GM12878 (cell line): ENCODE measurements around the gene DPEP1. TPM values are rescaled to one million over a fixed set of nuclear protein-coding genes. Genes with fewer than 3 reads are reported as not detected.
A peak's percentile ranks its signal among the peaks of the same experiment; 100 is the strongest.

ENCODE experiments used
- ATAC-seq: fragments of 200-7000 bp; cut with Tn5 transposase; 3 replicates; pipeline ENCODE4 v1.9.1; 2020; ENCODE audit warnings: mild to moderate bottlenecking, moderate library complexity
- BruUV-seq: library from RNA; stranded (reverse); fragments of 400-500 nt; replicated peaks from 2 replicates; lab custom pipeline; 2021; lab: Mats Ljungman, UMichigan
- CTCF ChIA-PET: fragments of 300-600 bp; sonication (Branson Sonifier 250); formaldehyde crosslinking; extraction: SDS; loops from one replicate; lab custom pipeline; 2021; ENCODE audit warnings: inconsistent platforms; lab: Yijun Ruan, JAX
- POLR2A ChIA-PET: fragments of 350-600 bp; formaldehyde crosslinking; extraction: SDS; loops from one replicate; lab custom pipeline; 2021; ENCODE audit warnings: inconsistent platforms; lab: Charles Lee
- RAD21 ChIA-PET: fragments of 300-600 bp; sonication (Branson Sonifier 250); formaldehyde crosslinking; loops from one replicate; lab custom pipeline; 2023; ENCODE audit warnings: antibody characterized with exemption; ENCODE audit not compliant: unreplicated experiment; lab: Charles Lee
- SMC1A ChIA-PET: fragments of 300-600 bp; sonication (Branson Sonifier 250); formaldehyde crosslinking; loops from one replicate; lab custom pipeline; 2023; ENCODE audit not compliant: unreplicated experiment, uncharacterized antibody; lab: Charles Lee
- DNase-seq: peaks from one replicate; pipeline ENCODE4 v3.0.0-alpha.2; 2011; ENCODE audit warnings: low read depth, low spot score
- FAIRE-seq: peaks from 3 replicates; lab custom pipeline; 2011; peaks lifted over from hg19 to GRCh38; lab: Jason Lieb, UNC
- H2AFZ ChIP-seq: 2 replicates; pipeline ENCODE4 v1.6.0; 2011; ENCODE audit warnings: low read depth, low read length, control low read depth; ENCODE audit not compliant: control insufficient read depth
- H3K27ac ChIP-seq: 2 replicates; pipeline ENCODE4 v1.5.1; 2011; ENCODE audit warnings: control low read depth; ENCODE audit not compliant: control insufficient read depth, insufficient read depth
- H3K27me3 ChIP-seq, 2 experiments: replicated peaks in 1 of 2; 2 replicates each; pipeline versions ENCODE4 v1.6.0 to v1.6.1; 2011; ENCODE audit warnings: low read length in 1 of 2; ENCODE audit not compliant: control insufficient read depth in 2 of 2, insufficient read depth in 2 of 2
- H3K36me3 ChIP-seq, 2 experiments: 2 replicates each; pipeline ENCODE4 v1.5.1; 2011; ENCODE audit warnings: low read length in 1 of 2; ENCODE audit not compliant: control insufficient read depth in 2 of 2, insufficient read depth in 2 of 2
- H3K4me1 ChIP-seq: 2 replicates; pipeline ENCODE4 v1.6.1; 2011; ENCODE audit warnings: mild to moderate bottlenecking, low read length, moderate library complexity, mixed read lengths; ENCODE audit not compliant: control insufficient read depth, insufficient read depth
- H3K4me2 ChIP-seq: 2 replicates; pipeline ENCODE4 v1.6.0; 2011; ENCODE audit warnings: control low read depth; ENCODE audit not compliant: control insufficient read depth, insufficient read depth
- H3K4me3 ChIP-seq: fragments of 200-600 bp; sonication (generic); 2 replicates; pipeline ENCODE4 v1.5.1; 2016
- H3K79me2 ChIP-seq: 2 replicates; pipeline ENCODE4 v1.6.0; 2011; ENCODE audit warnings: low read length; ENCODE audit not compliant: control insufficient read depth, insufficient read depth
- H3K9ac ChIP-seq: 2 replicates; pipeline ENCODE4 v1.8.0; 2011; ENCODE audit warnings: low read length, control low read depth, mixed read lengths; ENCODE audit not compliant: control insufficient read depth, insufficient read depth
- H3K9me3 ChIP-seq: replicated peaks from 3 replicates; pipeline ENCODE4 v1.5.1; 2011; ENCODE audit warnings: mild to moderate bottlenecking, low read length; ENCODE audit not compliant: control insufficient read depth, insufficient read depth
- H4K20me1 ChIP-seq: 2 replicates; pipeline ENCODE4 v1.6.0; 2011; ENCODE audit not compliant: control insufficient read depth, insufficient read depth
- GABPA ChIP-seq: IDR thresholded peaks from 2 replicates; pipeline ENCODE4 v1.6.1; 2014; ENCODE audit warnings: antibody characterized with exemption, low read depth, mild to moderate bottlenecking, inconsistent platforms
- MTA2 ChIP-seq: fragments of 450-650 bp; IDR thresholded peaks from 2 replicates; pipeline ENCODE4 v1.6.1; 2016; ENCODE audit warnings: low read depth, mild to moderate bottlenecking, moderate library complexity
- NFYA ChIP-seq: IDR thresholded peaks from 2 replicates; pipeline ENCODE4 v1.6.1; 2011; ENCODE audit warnings: low read depth, mild to moderate bottlenecking, low read length, improper control_type of control experiment, borderline replicate concordance
- POLR2AphosphoS2 ChIP-seq: IDR thresholded peaks from 2 replicates; pipeline ENCODE4 v1.6.1; 2011; ENCODE audit warnings: low read depth, mild to moderate bottlenecking, low read length, improper control_type of control experiment, moderate library complexity
- RCOR1 ChIP-seq: conservative IDR thresholded peaks from 2 replicates; pipeline ENCODE4 v1.6.1; 2012; ENCODE audit warnings: low read depth, low read length, improper control_type of control experiment
- SMAD5 ChIP-seq: IDR thresholded peaks from 2 replicates; pipeline ENCODE4 v1.6.1; 2016; ENCODE audit warnings: antibody characterized with exemption, low read depth
- TARDBP ChIP-seq: IDR thresholded peaks from 2 replicates; pipeline ENCODE4 v1.6.1; 2016; ENCODE audit warnings: borderline replicate concordance
- ZNF24 ChIP-seq: fragments of 450-650 bp; IDR thresholded peaks from 2 replicates; pipeline ENCODE4 v1.6.1; 2017; ENCODE audit warnings: antibody characterized with exemption, mild to moderate bottlenecking
- WGBS: methylation state at CpG from one replicate; pipeline ENCODE4 v1.1.6; 2016; ENCODE audit warnings: low lambda C conversion rate; ENCODE audit not compliant: insufficient replicate concordance, insufficient coverage; ENCODE audit errors: missing lambda C conversion rate; 5-methylcytosine and 5-hydroxymethylcytosine counted together
- in situ Hi-C: fragments of 300-500 bp; cut with MboI; formaldehyde crosslinking; loops from 9 replicates; pipeline ENCODE4 v1.14.3; 2018; ENCODE audit warnings: mixed read lengths
- intact Hi-C: fragments of 100-400 bp; cut with micrococcal nuclease; formaldehyde crosslinking; loops from one replicate; pipeline ENCODE4 v1.14.2; 2022; ENCODE audit not compliant: unreplicated experiment
- polyA plus RNA-seq, 11 experiments: library from polyadenylated mRNA; depleted of rRNA in 4 of 11; unstranded in 6 of 11; stranded (reverse) in 5 of 11; fragments of >200 nt; fragmentation: Nextera tagmentation in 4 of 11; fragmentation: Illumina TruSeq in 1 of 11; extraction: Ambion mirVana in 4 of 11; extraction: Trizol in 1 of 11; gene quantifications; 1 replicate in 1 of 11; 2 replicates in 10 of 11; pipeline versions ENCODE4 v1.2.1 to v1.2.3, GENCODE V29; 2011 to 2016; ENCODE audit warnings: inconsistent platforms in 2 of 11, missing spikeins in 2 of 11, low read depth in 1 of 11
- total RNA-seq, 4 experiments: library from RNA; depleted of rRNA in 3 of 4; stranded (reverse); fragments of >200 nt in 3 of 4; fragmentation: Illumina TruSeq in 1 of 4; extraction: Trizol in 1 of 4; gene quantifications; 2 replicates each; pipeline versions ENCODE4 v1.2.1 to v1.2.3, GENCODE V29; 2013 to 2021
- TF ChIP-seq, protein P1 (sequence below): fragments of 450-650 bp; IDR thresholded peaks from 2 replicates; pipeline ENCODE4 v1.6.1; 2017; ENCODE audit warnings: mild to moderate bottlenecking, moderate library complexity
- TF ChIP-seq, protein P2 (sequence below): fragments of 450-650 bp; IDR thresholded peaks from 2 replicates; pipeline ENCODE4 v1.6.1; 2014; ENCODE audit warnings: mild to moderate bottlenecking
- TF ChIP-seq, protein P3 (sequence below): IDR thresholded peaks from 2 replicates; pipeline ENCODE4 v1.6.1; 2012; ENCODE audit warnings: low read depth, low read length, improper control_type of control experiment

The DPEP1 gene
- total and polyA plus RNA-seq, 10 of the 15 experiments (the other 5 are each of a cell fraction or from before 2014, with no cell fraction given) = not detected

DNA sequence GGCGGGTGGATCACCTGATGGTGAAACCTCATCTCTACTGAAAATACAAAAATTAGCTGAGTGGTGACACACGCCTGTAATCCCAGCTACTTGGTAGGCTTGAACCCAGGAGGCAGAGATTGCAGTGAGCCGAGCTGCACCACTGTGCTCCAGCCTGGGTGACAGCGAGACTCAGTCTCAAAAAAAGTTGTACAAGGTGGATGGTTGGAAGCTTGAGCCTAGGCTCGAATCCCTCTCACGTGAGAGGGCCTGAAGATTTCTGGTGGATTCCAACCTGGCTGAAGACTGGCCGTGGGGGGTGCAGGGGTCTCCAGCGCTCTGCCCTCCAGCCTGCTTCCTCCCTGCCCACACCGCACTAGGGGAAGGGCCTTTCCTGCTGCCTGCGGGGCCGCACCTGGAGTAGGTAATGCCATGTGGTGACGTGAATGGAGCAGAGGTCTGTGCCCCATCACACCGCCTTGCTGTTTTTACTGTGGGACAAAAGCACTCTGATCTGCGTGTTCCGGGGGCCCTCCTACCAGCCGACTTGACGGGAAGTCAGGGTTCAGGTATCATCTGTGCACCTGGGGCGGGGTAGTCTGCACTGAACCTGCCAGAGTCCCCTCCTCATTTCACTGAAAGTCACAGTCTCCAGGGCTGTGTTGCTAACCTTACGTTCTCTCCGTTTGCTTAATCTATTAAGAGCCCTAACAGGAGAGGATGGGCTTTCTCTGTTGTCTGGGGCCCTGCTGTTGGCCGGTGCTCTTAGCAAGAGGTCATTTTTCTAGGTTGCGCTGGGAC lies 48.8 kb upstream of the DPEP1 start (continued):
- TF ChIP-seq, protein P1, sequence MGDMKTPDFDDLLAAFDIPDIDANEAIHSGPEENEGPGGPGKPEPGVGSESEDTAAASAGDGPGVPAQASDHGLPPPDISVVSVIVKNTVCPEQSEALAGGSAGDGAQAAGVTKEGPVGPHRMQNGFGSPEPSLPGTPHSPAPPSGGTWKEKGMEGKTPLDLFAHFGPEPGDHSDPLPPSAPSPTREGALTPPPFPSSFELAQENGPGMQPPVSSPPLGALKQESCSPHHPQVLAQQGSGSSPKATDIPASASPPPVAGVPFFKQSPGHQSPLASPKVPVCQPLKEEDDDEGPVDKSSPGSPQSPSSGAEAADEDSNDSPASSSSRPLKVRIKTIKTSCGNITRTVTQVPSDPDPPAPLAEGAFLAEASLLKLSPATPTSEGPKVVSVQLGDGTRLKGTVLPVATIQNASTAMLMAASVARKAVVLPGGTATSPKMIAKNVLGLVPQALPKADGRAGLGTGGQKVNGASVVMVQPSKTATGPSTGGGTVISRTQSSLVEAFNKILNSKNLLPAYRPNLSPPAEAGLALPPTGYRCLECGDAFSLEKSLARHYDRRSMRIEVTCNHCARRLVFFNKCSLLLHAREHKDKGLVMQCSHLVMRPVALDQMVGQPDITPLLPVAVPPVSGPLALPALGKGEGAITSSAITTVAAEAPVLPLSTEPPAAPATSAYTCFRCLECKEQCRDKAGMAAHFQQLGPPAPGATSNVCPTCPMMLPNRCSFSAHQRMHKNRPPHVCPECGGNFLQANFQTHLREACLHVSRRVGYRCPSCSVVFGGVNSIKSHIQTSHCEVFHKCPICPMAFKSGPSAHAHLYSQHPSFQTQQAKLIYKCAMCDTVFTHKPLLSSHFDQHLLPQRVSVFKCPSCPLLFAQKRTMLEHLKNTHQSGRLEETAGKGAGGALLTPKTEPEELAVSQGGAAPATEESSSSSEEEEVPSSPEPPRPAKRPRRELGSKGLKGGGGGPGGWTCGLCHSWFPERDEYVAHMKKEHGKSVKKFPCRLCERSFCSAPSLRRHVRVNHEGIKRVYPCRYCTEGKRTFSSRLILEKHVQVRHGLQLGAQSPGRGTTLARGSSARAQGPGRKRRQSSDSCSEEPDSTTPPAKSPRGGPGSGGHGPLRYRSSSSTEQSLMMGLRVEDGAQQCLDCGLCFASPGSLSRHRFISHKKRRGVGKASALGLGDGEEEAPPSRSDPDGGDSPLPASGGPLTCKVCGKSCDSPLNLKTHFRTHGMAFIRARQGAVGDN = no peak
- TF ChIP-seq TARDBP = 0 out of 2 replicates have a peak, but pooled peaks have one; percentile 21
- TF ChIP-seq GABPA = 0 out of 2 replicates have a peak, but pooled peaks have one; percentile 27
- TF ChIP-seq POLR2AphosphoS2 = peak; percentile 73
- TF ChIP-seq, protein P2, sequence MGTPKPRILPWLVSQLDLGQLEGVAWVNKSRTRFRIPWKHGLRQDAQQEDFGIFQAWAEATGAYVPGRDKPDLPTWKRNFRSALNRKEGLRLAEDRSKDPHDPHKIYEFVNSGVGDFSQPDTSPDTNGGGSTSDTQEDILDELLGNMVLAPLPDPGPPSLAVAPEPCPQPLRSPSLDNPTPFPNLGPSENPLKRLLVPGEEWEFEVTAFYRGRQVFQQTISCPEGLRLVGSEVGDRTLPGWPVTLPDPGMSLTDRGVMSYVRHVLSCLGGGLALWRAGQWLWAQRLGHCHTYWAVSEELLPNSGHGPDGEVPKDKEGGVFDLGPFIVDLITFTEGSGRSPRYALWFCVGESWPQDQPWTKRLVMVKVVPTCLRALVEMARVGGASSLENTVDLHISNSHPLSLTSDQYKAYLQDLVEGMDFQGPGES = no peak

DNA sequence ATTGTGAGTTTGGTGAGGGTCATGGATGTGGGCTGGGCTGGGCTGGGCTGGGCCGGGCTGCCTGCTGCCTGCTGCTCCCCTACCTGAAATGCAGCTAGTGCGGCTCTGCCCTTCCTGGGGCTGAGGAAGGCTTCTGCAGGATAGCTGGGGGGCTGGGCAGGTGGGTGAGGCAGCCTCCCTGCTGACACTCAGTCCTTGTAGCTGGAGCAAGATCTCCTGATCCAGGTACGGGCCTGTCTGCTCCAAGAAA lies 48.3 kb upstream of the DPEP1 start:
- RAD21 ChIA-PET = no interaction called here
- in situ Hi-C loops = no loop called here
- peak overlapping the region; percentile 80 for H3K4me2 ChIP-seq
- H3K4me3 ChIP-seq = peak overlapping the region; percentile 89; the same call in 1 of the 2 replicates
- peaks cover 22 to 25% of the 10 kb centered on the region in 2 experiments for H3K36me3 ChIP-seq
- TF ChIP-seq MTA2 = no peak
- peak; percentile 83; the same call in 1 of the 2 replicates for TF ChIP-seq SMAD5
- TF ChIP-seq RCOR1 = no peak
- TF ChIP-seq TARDBP = 0 out of 2 replicates have a peak, but pooled peaks have one; percentile 10
- TF ChIP-seq ZNF24 = no peak
- TF ChIP-seq NFYA = no peak
- TF ChIP-seq, protein P3, sequence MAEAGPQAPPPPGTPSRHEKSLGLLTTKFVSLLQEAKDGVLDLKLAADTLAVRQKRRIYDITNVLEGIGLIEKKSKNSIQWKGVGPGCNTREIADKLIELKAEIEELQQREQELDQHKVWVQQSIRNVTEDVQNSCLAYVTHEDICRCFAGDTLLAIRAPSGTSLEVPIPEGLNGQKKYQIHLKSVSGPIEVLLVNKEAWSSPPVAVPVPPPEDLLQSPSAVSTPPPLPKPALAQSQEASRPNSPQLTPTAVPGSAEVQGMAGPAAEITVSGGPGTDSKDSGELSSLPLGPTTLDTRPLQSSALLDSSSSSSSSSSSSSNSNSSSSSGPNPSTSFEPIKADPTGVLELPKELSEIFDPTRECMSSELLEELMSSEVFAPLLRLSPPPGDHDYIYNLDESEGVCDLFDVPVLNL = no peak
- TF ChIP-seq, all 136 proteins: peak for 2
- peaks cover 35% of the 10 kb centered on the region for H3K79me2 ChIP-seq
- WGBS = 0% methylated on average over 3 of the region's 3 CpGs
- ATAC-seq (peak; percentile 2), DNase-seq (no peak), FAIRE-seq (no peak)
- POLR2A ChIA-PET = no interaction called here
- BruUV-seq = no TSS peak
- CTCF ChIA-PET = interaction anchor here (1.0 kb wide), 1 partner anchor 76 kb away, joined by 4 read pairs; no protein-coding TSS in a partner anchor
- H3K27ac ChIP-seq = no peak overlapping the region
- no peak overlapping the region for H2AFZ ChIP-seq
- intact Hi-C loops = no loop called here
- peak overlapping the region; percentile 15; the same call in 1 of the 2 replicates for H3K9ac ChIP-seq
- peaks cover 25% of the 10 kb centered on the region for H3K4me1 ChIP-seq
- SMC1A ChIA-PET = interaction anchor here (1.0 kb wide), 1 partner anchor 325 kb away, joined by 3 read pairs; no protein-coding TSS in a partner anchor
- no peaks in the 10 kb centered on the region for H3K9me3 ChIP-seq
- peaks cover 29% of the 10 kb centered on the region for H4K20me1 ChIP-seq
- H3K27me3 ChIP-seq = no peaks in the 10 kb centered on the region
